H1 (cell line): ENCODE measurements around the gene PHKG2.

Experiments
- MAFK ChIP-seq: IDR thresholded peaks from 2 replicates; pipeline ENCODE4 v1.6.1; 2012; ENCODE audit warnings: low read depth, mild to moderate bottlenecking, improper control_type of control experiment, low read length
- TF ChIP-seq, protein P1 (sequence below): IDR thresholded peaks from 2 replicates; pipeline ENCODE4 v1.6.1; 2011; ENCODE audit warnings: low read depth, mild to moderate bottlenecking, low read length; ENCODE audit not compliant: insufficient read depth

DNA sequence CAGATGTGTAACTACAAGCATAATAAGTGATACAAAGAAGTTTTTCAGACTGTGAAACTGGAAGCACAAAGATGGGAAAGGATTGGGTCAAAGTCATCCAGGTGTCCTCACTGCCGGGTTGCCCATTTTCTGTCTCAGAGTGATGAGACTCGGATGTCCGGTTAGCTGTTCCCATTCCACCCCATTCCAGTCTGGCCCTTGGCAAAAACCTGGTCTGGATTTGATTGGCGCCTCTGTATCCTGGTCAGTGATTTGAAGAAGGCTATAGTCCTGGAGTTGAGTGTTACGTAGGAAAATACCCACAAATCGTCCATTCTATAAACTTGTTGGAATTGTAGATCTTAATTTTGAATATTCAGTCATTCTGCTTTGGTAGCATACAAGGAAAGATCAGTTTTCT is 19.9 kb upstream of the PHKG2 start:
- TF ChIP-seq, protein P1, sequence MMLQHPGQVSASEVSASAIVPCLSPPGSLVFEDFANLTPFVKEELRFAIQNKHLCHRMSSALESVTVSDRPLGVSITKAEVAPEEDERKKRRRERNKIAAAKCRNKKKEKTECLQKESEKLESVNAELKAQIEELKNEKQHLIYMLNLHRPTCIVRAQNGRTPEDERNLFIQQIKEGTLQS = no peak
- TF ChIP-seq MAFK = no peak
